Activated CD4-positive, alpha-beta T cell treated with anti-CD3 and anti-CD28 coated beads, Interleukin-2, amount 10 ng/mL, durations not matched to agents 24 days and 14 days (primary cell): ENCODE data around the gene BICC1. TPM values are rescaled to one million over a fixed set of nuclear protein-coding genes. Genes with fewer than 3 reads are reported as not detected.

Source experiments
- DNase-seq: peaks from one replicate; pipeline ENCODE4 v3.0.0; 2022
- H3K27ac Mint-ChIP-seq: one replicate; pipeline ENCODE4 v1.8.0; 2022; ENCODE audit warnings: mild to moderate bottlenecking, mixed read lengths
- H3K27me3 Mint-ChIP-seq: one replicate; pipeline ENCODE4 v1.8.0; 2022; ENCODE audit warnings: mixed read lengths
- H3K36me3 Mint-ChIP-seq: one replicate; pipeline ENCODE4 v1.8.0; 2022; ENCODE audit warnings: low read depth, mild to moderate bottlenecking, mixed read lengths
- H3K4me1 Mint-ChIP-seq: one replicate; pipeline ENCODE4 v1.8.0; 2021; ENCODE audit warnings: mixed read lengths
- H3K4me3 Mint-ChIP-seq: one replicate; pipeline ENCODE4 v1.8.0; 2022; ENCODE audit warnings: mild to moderate bottlenecking, moderate library complexity, mixed read lengths
- H3K9me3 Mint-ChIP-seq: one replicate; pipeline ENCODE4 v1.8.0; 2021; ENCODE audit warnings: mixed read lengths
- intact Hi-C: fragments of 100-400 bp; cut with micrococcal nuclease; formaldehyde crosslinking; loops from one replicate; pipeline ENCODE4 v1.15.1; 2023
- total RNA-seq: library from RNA; stranded (reverse); gene quantifications from 2 replicates; pipeline ENCODE4 v1.2.3, GENCODE V29; 2022

The BICC1 gene
- total RNA-seq, 1 donor from 2014 or later, result not detected

DNA sequence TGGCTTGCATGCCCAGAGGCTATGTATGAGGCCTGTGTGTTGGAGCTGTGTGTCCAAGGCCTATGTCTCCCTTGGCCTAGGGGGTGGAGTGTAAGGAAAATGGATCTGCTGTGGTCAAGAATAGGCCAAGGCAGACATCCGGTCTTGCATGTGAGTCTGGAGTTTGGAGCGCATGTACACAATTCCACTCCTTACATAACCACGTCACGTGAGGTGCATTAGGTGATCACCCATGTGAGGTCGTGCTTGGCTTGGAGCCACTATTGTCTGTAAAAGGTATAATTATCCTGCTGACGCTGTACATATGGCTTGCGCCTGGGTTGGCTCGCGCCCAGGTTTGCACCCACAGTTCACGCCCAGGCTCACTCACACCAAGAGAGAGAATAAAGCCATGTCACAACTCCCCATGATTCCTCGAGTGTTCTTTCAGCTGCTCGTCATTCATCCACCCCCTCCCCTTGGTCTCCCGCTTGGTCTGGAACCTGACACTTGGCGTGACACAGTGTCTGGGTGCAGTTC is 105.5 kb downstream of the BICC1 start:
- Mint-ChIP-seq H3K4me1 (no peaks in the 10 kb centered on the region), H3K27ac (no peak overlapping the region), H3K4me3 (no peak overlapping the region), H3K27me3 (no peaks in the 10 kb centered on the region), H3K9me3 (no peaks in the 10 kb centered on the region), H3K36me3 (no peaks in the 10 kb centered on the region)
- no peak for DNase-seq
- intact Hi-C loops, result no loop called here

DNA sequence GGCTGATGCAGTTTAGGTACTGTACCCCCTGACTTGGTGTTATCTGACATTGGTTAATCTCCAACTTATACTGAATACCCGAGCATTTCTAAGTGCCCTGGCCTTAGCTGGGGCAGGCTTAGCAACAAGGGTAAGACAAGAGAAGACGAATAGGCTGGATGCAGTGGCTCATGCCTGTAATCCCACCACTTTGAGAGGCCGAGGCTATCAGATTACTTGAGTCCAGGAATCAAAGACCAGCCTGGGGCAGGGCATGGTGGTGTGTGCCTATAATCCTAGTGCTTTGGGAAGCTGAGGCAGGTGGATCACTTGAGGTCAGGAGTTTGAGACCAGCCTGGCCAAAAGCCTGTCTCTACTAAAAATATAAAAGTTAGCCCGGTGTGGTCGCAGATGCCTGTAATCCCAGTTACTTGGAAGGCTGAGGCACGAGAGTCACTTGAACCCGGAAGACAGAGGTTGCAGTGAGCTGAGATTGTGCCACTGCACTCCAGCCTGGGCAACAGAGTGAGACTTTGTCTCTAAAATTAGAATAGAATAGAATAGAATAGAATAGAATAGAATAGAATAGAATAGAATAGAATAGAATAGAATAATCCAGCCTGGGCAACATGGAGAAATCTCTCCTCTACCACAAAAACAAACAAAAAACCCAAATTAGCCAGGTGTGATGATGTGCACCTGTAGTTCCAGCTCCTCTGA is 108.9 kb downstream of the BICC1 start:
- DNase-seq, result no peak
- Mint-ChIP-seq H3K27ac (no peak overlapping the region), H3K9me3 (no peaks in the 10 kb centered on the region), H3K36me3 (no peaks in the 10 kb centered on the region), H3K4me1 (no peaks in the 10 kb centered on the region), H3K4me3 (no peak overlapping the region), H3K27me3 (no peaks in the 10 kb centered on the region)
- intact Hi-C loops, result no loop called here

DNA sequence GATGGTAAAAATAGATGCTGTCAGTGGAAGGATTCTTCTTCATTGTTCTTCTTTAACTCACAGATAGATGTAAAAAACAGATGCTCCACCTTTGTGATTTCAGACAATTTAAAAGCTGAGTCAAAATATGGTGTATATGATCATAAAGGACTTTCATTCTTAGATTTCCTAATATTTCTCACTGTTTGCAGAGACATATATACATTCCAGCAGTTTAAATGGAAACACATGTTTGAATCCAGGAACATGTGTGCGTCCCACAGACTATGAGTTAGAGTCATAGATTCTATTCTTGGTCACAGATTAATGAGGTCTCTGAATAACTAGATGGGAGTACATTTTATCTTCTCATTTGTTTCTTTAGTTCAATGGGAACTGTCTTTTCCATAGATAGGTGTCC is 109.6 kb downstream of the BICC1 start:
- Mint-ChIP-seq H3K27ac (no peak overlapping the region), H3K4me3 (no peak overlapping the region), H3K4me1 (no peaks in the 10 kb centered on the region), H3K27me3 (no peaks in the 10 kb centered on the region), H3K36me3 (no peaks in the 10 kb centered on the region), H3K9me3 (no peaks in the 10 kb centered on the region)
- no peak for DNase-seq
- intact Hi-C loops, result no loop called here

DNA sequence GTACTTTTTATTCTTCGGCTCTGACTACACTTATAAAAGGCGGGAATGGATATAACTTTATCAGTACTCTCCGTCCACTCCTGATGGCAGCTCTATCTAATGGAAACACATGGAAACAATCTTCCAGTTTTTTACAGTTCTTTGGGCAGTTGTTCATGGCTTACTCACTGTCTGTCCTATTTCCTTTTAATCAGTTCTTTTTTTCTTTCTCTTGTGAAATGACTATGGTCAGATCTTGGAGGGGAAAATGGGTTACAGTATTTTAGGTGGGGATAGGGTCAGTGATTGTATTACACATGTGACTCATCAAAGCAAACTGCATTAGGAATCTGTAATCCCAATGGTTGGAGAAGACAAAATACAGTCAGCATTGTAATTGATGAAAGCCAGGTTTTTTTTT is 112.4 kb downstream of the BICC1 start:
- intact Hi-C loops, result no loop called here
- Mint-ChIP-seq H3K4me1 (no peaks in the 10 kb centered on the region), H3K4me3 (no peak overlapping the region), H3K27me3 (no peaks in the 10 kb centered on the region), H3K36me3 (no peaks in the 10 kb centered on the region), H3K9me3 (no peaks in the 10 kb centered on the region), H3K27ac (no peak overlapping the region)
- DNase-seq, result no peak

DNA sequence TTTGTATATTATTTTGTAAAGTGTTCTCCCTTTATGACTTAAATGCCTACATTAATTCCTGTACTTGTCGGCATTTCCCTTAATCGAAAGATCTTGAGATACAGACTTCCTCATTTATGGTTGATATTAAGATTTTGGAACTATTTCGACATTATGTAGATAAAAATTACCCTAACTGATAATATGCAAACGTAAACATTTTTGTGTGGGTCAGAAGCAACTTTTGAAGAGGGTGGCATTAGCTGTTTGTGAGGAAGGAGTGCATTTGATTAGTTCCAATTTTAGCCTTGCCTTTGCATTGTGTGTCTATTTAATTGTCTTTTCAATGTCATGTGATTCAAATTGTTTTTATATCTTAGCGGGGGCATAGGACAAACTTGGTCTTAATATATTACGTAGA is 114.7 kb downstream of the BICC1 start:
- H3K27ac Mint-ChIP-seq, result no peak overlapping the region
- no peaks in the 10 kb centered on the region for H3K36me3 Mint-ChIP-seq
- no peaks in the 10 kb centered on the region for H3K27me3 Mint-ChIP-seq
- no peaks in the 10 kb centered on the region for H3K4me1 Mint-ChIP-seq
- DNase-seq, result no peak
- intact Hi-C loops, result no loop called here
- no peak overlapping the region for H3K4me3 Mint-ChIP-seq
- H3K9me3 Mint-ChIP-seq, result no peaks in the 10 kb centered on the region

DNA sequence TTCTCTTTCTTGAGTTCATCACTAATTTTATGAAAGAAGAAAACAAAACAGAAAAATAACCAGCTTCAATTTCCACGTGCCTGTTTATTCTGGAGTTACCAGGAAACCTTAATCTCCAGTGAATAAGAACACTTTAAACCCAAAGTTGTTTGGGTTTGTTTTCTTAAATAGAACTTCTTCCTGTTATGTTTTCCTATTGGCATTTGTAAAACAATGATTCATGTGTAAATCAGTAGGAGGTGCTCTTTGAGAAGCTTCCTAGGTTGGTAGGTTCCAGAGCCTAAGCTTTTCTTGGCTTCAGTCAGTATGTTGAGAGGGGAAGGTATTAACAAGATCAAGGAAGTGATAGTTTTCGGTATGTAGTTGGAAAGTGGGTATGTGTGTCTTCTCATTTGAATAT is 119.0 kb downstream of the BICC1 start:
- Mint-ChIP-seq H3K9me3 (no peaks in the 10 kb centered on the region), H3K4me3 (no peak overlapping the region), H3K36me3 (no peaks in the 10 kb centered on the region), H3K4me1 (no peaks in the 10 kb centered on the region), H3K27ac (no peak overlapping the region), H3K27me3 (no peaks in the 10 kb centered on the region)
- DNase-seq, result no peak
- intact Hi-C loops, result no loop called here

DNA sequence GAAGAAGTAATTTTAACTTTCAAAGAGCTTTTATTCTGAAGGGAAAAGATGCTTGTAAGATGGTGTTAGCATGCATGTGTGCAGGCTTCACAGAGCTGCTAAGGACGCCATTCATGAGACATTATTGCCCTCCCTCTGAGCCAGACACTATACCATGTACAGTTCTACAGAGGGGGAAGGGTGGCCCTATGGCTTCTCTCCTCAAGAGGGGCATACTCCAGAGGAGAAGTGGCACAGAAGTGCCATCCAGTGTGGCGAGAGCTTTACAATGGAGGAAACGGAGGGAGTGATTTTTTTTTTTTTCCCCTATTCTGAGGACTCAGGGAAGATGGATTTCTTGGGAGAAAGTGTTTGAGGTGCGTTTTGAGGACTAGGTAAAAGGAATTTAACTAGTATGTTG is 119.5 kb downstream of the BICC1 start:
- no peaks in the 10 kb centered on the region for H3K27me3 Mint-ChIP-seq
- H3K36me3 Mint-ChIP-seq, result no peaks in the 10 kb centered on the region
- H3K4me3 Mint-ChIP-seq, result no peak overlapping the region
- H3K27ac Mint-ChIP-seq, result no peak overlapping the region
- no peak for DNase-seq
- intact Hi-C loops, result no loop called here
- H3K4me1 Mint-ChIP-seq, result no peaks in the 10 kb centered on the region
- H3K9me3 Mint-ChIP-seq, result no peaks in the 10 kb centered on the region

DNA sequence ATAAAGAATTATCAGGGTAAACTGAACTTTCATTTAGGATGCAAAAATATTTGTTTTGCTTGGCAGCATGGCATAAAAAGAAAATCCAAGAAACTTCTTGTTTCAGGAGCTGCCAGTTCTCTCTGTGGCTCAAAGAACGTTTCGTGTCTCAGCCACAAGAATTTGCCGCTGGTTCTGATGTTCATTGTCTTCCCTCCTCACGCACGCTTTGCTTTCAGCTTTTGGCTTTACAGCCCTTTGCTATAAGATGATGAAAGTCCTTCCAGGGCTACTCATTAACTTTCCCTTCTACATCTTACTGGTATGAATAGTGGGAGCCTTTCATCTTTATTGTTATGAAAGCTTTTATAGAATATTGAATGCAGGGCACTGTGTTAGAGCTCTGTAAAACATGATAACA is 124.7 kb downstream of the BICC1 start:
- no peak for DNase-seq
- no peaks in the 10 kb centered on the region for H3K36me3 Mint-ChIP-seq
- H3K4me1 Mint-ChIP-seq, result no peaks in the 10 kb centered on the region
- H3K27me3 Mint-ChIP-seq, result no peaks in the 10 kb centered on the region
- no peak overlapping the region for H3K4me3 Mint-ChIP-seq
- no peaks in the 10 kb centered on the region for H3K9me3 Mint-ChIP-seq
- no peak overlapping the region for H3K27ac Mint-ChIP-seq
- intact Hi-C loops, result no loop called here

DNA sequence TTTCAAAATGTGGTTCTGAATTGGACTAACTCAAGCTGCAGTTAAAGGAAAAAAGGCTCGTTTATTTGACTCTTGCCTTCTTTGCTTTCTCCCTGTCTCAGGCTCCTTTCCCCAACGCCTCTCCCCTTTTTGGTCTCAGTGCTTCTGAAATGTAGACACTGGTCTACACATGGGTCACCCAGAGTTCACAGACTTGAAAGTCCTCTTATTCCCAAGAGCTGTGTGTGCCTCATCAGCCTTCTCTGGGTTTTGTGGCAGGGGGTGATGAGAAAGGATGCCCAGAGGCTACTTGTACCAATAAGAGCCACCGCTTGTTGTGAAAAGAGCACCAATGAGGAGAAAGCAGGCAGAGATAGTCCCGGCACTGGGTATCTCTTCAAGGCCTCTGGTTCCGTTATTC is 125.7 kb downstream of the BICC1 start:
- H3K4me1 Mint-ChIP-seq, result no peaks in the 10 kb centered on the region
- DNase-seq, result no peak
- no peak overlapping the region for H3K27ac Mint-ChIP-seq
- H3K4me3 Mint-ChIP-seq, result no peak overlapping the region
- H3K9me3 Mint-ChIP-seq, result no peaks in the 10 kb centered on the region
- H3K36me3 Mint-ChIP-seq, result no peaks in the 10 kb centered on the region
- intact Hi-C loops, result no loop called here
- H3K27me3 Mint-ChIP-seq, result no peaks in the 10 kb centered on the region

DNA sequence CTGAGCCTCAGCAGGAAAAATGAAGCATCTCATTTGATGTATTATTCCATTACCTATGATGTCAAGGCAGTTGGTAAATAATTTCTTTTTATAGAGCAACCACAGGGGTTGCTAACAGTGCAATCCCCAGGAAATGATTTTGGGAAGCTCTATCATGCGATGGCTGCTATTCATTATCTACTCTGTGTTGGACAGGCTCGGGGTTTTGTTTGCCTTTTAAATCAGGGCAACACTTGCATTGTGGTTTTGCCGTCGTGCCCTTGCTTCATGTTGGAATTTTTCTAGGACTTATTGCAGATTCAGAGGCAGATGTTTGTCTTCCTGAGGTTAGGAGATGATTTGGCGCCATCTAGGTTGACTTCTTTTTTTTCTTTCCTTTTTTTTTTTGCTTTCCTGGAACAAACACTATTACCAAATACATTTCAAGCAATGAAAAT is 128.4 kb downstream of the BICC1 start:
- no peaks in the 10 kb centered on the region for H3K9me3 Mint-ChIP-seq
- intact Hi-C loops, result no loop called here
- no peaks in the 10 kb centered on the region for H3K27me3 Mint-ChIP-seq
- H3K4me3 Mint-ChIP-seq, result no peak overlapping the region
- H3K36me3 Mint-ChIP-seq, result no peaks in the 10 kb centered on the region
- H3K4me1 Mint-ChIP-seq, result no peaks in the 10 kb centered on the region
- DNase-seq, result no peak
- no peak overlapping the region for H3K27ac Mint-ChIP-seq

DNA sequence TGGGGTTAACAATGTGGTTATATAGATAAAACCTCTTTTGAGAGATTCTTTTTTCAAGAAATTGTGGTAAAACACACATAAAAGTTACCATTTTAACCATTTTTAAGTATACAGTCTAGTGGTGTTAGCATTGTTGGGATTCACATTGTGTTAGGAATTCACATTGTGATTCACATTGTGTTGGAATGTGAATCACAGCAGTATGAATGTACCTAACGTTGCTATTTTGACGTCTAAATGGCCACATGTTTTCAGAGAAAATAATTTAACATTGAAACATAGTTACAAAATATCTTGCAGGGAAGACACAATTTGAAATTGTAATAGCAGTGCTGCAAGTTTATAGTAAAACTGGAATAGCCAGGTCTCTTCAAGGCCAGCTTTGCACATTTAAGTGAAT is 129.0 kb downstream of the BICC1 start:
- H3K9me3 Mint-ChIP-seq, result no peaks in the 10 kb centered on the region
- no peak overlapping the region for H3K27ac Mint-ChIP-seq
- no peaks in the 10 kb centered on the region for H3K4me1 Mint-ChIP-seq
- no peaks in the 10 kb centered on the region for H3K27me3 Mint-ChIP-seq
- intact Hi-C loops, result no loop called here
- no peaks in the 10 kb centered on the region for H3K36me3 Mint-ChIP-seq
- no peak overlapping the region for H3K4me3 Mint-ChIP-seq
- DNase-seq, result no peak

DNA sequence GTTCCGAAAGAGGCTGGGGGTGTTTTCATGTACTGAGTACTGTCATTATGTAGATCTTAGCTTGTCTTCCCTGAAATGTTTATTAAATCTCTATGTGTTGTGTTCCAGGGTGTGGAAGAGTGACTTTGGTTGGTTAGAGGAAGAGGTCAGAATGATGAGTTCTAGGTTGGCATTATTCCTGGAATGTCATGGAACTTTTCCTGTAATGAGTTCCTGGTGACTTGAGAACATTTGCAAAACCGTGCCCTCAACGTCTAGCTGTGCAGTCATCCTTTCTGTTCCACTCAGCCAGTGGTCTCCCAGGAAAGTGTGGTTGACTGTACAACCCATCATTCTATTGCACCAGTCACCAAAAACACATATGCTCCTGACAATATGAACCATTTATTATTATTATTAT is 129.6 kb downstream of the BICC1 start:
- DNase-seq, result no peak
- Mint-ChIP-seq H3K27ac (no peak overlapping the region), H3K27me3 (no peaks in the 10 kb centered on the region), H3K9me3 (no peaks in the 10 kb centered on the region), H3K36me3 (no peaks in the 10 kb centered on the region), H3K4me1 (no peaks in the 10 kb centered on the region), H3K4me3 (no peak overlapping the region)
- intact Hi-C loops, result no loop called here

DNA sequence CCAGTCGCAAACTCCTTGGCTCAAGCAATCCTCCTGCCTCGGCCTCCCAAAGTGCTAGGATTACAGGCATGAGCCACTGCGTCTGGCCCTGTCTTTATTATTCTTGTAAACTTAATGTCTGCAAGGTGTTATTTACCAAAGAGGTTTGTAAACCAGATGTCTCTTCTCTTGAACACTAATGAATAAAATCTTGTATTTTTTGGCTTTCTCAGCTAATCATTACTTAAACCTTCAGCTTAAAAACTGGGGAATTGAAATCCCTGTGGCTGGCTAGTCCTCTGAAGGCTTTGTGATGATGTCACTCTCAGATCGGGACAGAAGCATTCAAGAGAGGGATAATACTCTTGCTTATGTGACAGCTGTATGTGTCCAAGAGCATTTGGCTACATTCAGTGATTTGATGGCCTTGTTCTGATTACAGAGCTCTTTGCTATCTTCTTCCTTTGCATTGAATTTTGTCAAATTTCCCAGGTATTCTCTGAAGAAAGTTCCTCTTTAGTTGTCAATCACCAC is 130.3 kb downstream of the BICC1 start:
- Mint-ChIP-seq H3K27ac (no peak overlapping the region), H3K9me3 (no peaks in the 10 kb centered on the region), H3K4me3 (no peak overlapping the region), H3K36me3 (no peaks in the 10 kb centered on the region), H3K27me3 (no peaks in the 10 kb centered on the region), H3K4me1 (no peaks in the 10 kb centered on the region)
- intact Hi-C loops, result no loop called here
- no peak for DNase-seq

DNA sequence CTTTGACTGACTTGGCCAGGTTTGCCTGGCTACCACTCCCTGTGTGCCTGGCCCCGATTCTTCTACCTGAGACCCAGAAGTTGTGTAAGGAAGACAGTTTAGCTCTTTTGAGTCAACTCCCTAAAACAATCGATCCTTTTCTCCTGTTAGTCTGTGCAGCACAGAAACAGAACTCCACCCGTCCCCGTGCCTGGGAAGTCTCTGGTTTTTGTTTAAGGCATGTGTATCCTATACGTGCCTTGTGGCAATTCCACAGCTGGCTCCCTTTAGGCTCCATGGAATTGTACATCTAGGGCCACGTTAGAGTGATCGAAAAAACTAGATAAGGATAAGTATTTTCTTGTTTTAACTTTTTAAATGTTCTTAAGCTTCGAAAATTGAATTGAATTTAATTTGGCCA is 131.6 kb downstream of the BICC1 start:
- H3K36me3 Mint-ChIP-seq, result no peaks in the 10 kb centered on the region
- H3K9me3 Mint-ChIP-seq, result no peaks in the 10 kb centered on the region
- H3K27ac Mint-ChIP-seq, result no peak overlapping the region
- intact Hi-C loops, result no loop called here
- H3K4me3 Mint-ChIP-seq, result no peak overlapping the region
- DNase-seq, result no peak
- no peaks in the 10 kb centered on the region for H3K4me1 Mint-ChIP-seq
- no peaks in the 10 kb centered on the region for H3K27me3 Mint-ChIP-seq
